GM11168 (cell line): Measurements from ENCODE around the gene CBFA2T3.

Experiments used
- in situ Hi-C: fragments of 300-500 bp; cut with MboI; formaldehyde crosslinking; loops from one replicate; pipeline ENCODE4 v1.12.0; 2022; ENCODE audit warnings: low sequenced_read_pairs; ENCODE audit not compliant: unreplicated experiment

CBFA2T3 gene

DNA sequence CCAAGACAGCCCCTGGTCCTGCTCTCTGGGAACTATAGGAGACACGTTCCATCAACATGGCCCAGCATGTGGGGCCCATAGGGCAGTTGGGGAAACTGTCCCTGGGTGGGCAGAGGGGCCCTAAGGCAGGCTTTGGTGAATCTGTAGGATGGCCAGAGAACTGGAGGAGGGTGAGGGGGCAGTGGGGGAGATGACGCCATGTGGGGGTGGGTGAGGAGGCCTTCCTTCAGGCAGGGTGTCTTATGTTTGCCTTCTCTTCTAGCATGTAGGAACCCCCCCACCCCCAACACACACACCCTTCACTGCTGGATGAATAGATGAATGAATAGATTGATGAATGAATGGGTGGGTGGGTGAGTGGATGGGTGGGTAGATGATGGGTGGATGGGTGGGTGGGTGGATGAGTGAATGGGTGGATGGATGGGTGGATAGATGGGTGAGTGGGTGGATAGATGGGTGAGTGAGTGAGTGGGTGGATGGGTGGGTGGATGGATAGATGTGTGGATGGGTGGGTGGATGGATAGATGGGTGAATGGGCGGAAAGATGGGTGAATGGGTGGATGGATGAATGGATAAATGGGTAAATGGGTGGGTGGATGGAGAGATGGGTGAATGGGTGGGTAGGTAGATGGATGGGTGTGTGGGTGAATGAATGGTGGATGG is 2.5 kb upstream of the CBFA2T3 start:
- in situ Hi-C loops = no loop called here

DNA sequence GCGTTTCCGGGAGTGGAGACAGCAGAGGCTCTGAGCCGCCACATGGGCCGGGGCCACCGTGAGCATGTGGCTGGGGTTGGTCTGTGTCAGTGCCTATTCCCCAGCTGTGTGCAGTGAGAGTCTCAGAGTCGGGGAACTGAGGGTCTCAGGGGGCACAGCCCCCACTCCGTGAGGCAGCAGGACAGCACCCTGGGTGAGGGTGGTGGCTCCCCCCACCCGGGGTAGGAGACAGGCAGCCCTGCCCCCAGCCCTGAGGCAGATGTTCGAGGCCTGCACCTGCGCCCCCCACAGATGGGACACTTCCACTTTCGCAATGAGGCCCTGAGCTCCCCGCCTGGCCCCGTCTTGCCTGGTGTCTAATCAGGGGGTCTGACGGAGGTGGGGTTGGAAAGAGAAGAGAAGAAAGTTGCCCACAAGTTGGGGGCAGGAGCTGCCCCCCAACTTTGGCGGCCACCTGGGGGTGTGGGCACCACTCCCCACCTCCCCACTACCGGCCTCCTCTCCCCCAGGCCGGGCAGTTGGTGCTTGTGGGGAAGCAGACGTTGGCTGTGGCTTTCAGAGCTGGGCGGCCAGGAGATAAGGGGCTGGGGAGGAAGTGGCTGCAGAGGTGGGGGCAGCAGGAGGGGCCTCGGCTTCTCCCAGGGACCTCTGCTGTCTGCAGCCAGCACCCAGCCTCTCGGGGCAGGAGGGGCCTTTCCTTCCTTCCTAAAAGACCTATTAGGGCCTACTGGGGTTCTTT is 1.8 kb upstream of the CBFA2T3 start:
- in situ Hi-C loops = no loop called here

DNA sequence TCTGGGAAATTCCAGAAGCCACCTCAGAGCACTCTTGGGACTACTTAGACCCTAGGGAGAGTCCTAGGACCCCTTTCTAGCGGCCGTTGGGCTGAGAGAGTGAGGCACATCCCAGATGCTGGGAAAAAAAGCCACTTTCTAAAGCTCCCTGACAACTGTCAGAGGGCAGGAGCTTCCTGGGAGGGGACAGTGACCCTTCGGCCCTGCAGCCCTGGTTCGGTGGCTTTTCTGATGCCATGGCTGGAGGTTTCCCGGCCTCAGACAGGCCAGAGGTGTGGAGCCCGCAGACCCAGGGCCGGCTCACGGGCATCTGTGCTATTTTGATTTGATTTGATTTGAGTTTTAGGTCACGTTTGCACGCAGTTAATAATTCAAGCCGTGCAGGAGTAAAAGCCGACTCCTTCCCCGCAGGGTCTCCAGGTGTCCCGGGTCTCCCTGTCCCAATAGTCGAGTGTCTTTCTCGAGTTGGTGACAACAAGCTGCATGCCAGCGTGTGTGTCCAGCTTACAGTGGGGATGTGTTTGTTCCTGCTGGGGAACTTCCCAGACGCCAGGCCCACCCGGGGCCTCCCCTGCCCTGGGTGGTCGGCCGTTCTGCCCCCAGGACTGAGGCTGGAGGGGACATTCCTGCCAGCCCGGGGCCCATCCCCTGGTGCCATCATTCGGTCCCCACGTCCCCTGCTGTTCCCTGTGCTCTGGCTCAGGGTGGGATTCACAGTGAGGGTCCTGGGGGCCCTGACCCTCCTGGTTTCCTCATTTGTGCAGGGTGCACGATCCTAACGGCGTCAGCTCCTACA is 1.0 kb upstream of the CBFA2T3 start:
- in situ Hi-C loops = no loop called here

DNA sequence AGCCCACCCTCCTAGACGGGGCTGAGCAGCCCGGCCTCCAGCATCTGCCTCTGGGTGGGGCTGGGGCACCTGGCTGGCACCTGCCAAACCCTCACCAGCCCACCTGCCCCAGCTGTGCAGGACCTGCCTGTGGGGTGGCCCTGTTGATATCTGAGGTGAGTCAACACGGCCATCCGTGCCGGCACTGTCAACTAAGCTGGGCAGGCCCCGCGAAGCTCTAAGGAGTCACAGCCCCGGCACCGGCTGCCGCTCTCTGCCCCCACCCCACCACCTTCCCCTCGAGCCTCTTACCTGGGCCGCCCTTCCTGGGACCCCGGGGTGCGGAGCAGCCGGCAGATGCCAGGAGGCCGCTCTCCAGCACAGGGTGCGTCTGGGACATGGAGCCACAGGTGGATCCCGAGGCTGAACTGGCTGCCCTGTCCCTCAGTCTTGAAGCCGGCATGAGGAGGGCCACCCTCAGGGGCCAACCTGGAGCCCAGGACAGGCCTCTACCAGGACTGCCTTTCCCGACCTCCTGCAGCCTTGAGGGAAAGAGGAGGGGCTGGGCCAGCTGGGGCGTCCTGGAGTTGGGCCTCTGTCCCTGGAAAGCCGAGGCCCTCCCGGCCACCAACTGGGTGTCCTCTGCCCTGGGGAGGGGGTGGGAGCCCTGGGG is 515 bp downstream of the CBFA2T3 start:
- in situ Hi-C loops = no loop called here

DNA sequence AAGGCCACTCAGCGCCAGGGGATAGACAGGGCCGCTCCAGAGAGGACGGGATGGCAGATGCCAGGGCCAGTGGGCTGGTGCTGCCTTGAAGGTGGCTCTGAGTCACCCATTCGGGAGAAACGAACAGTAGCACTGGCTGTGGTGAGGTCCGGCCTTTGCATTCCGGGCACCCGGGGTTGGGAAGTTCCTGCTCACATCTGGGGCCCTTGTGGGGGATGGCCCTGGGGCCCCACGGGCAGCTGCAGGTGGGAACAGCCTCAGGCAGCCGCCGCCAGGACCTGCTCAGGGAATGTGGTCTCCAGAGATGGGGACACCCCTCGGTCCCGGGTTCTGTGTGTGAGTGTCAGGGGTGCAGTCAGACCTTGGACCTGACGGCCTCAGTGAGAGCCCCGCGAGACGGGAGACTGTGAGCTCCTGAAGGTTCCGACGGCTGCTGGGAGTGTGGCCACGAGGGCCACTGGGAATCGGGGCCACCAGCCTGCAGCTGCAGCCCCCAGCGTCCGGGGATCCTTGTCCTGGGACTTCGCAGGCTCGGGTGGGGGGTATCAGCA is 1.4 kb downstream of the CBFA2T3 start:
- in situ Hi-C loops = no loop called here

DNA sequence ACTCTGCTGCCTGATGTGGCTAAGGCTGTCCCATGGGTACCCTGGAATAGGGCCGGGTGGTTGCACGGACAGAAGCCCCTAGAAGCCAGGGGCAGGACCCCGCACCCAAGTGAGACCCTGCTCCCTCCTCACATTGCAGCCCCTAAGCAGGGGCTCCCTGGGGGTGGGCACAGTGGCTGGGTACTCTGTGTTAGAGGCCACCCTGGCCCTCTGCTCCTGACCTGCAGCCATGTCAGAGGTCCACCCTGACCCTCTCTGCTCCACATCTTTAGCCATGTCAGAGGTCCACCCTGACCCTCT is 2.1 kb downstream of the CBFA2T3 start:
- in situ Hi-C loops = no loop called here

DNA sequence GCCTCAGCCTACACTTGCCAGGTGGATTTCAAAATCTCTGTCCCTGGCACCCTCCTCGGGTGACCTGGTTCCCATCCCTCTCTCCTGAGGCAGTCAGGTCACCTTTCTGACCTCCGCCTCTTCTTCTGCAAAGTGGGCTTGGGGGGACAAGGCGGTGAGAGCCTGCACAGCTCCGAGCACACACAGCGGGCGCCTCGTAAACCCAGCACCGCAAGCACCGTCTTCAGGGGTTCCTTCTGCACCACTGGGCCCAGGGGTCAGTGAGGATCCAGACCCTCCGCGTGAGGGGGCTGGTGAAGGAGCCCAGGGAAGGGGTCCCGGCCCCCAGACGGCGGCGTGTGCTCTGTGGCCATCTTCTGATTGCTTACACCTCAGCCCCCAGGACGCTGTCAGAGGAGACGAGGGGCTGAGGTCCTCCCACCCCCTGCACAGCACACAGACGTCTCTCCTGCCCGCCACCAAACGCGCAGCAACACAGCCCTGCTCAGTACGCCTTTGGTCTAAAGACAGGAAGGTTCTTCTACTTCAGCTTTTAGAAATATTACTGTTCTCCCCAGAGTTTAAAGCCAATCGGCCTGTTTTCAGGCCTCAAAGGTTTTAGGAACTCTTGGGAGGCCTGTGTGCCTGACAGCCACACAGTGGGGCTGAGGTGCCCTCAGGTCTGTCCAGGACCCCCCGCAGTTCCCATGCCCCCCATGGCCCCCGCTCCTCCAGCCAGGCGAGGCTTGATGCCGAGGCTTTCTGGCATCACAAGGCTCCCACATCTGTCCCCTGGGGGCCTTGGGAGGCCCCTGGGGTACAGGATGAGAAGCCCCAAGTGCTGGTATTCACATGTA is 2.7 kb downstream of the CBFA2T3 start:
- in situ Hi-C loops = no loop called here

DNA sequence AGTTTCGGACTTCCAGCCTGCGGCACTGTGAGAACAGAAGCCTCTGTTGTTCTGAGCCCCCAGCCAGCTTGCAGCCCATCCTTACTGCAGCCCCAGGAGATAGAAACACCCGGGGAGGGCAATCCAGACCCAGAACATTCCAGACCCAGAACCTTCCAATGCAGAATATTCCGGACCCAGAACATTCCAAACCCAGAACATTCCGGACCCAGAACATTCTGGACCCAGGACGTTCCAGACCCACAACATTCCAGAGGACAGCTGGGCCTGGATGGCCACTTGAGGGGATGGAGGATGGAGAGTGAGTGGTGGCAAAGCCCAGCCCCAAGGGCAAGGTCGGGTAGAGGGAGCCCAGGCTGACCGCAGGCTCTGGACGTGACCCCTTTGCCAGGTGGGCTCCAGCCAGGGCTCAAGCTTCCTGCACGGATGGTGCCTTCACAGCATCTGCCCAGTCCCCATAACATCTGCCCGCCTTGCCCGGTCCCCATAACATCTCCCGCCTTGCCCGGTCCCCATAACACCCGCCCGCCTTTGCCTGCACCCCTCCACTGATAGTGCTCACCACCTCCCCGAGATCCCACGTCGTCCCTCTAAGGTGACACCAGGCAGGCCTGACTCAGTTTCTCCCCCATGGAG is 3.5 kb downstream of the CBFA2T3 start:
- in situ Hi-C loops = no loop called here

DNA sequence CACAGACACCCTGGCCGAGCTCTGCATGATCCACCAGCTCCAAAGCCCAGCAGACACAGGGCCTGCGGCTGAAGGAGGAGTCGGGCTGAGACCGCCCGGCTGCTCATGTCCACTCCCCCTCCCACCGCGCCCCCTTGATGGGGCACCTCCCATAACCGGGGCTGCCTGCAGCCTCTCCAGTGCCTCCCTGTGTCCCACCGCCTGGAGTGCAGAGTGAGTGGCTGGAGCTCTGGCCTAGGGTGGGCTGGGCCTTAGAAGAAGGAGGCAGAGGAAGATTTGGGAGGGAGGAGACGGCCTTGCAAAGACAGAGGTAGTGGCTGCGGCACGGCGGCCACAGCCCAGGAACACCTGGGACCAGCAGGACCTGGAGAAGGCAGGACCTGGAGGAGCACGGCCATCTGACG is 4.0 kb downstream of the CBFA2T3 start:
- in situ Hi-C loops = no loop called here

DNA sequence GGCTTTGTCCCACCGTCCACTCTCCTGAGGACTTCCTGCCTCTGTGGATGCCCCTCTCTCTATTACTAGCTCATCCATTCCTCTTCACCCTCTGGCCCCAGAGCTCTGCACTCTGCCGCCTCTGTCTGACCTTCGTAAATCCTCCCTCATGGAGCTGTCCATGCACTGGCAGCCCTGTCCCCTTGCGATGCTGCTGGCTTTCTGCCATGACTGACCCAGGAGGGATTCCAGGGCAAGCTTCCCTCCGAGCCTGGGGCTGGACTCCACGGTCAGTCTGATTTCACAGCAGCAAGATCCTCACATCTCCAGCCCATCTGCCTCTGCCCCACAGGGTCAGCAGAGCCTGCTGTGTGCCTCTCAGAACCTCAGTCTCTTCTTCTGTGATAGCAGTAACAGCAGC is 4.7 kb downstream of the CBFA2T3 start:
- in situ Hi-C loops = no loop called here

DNA sequence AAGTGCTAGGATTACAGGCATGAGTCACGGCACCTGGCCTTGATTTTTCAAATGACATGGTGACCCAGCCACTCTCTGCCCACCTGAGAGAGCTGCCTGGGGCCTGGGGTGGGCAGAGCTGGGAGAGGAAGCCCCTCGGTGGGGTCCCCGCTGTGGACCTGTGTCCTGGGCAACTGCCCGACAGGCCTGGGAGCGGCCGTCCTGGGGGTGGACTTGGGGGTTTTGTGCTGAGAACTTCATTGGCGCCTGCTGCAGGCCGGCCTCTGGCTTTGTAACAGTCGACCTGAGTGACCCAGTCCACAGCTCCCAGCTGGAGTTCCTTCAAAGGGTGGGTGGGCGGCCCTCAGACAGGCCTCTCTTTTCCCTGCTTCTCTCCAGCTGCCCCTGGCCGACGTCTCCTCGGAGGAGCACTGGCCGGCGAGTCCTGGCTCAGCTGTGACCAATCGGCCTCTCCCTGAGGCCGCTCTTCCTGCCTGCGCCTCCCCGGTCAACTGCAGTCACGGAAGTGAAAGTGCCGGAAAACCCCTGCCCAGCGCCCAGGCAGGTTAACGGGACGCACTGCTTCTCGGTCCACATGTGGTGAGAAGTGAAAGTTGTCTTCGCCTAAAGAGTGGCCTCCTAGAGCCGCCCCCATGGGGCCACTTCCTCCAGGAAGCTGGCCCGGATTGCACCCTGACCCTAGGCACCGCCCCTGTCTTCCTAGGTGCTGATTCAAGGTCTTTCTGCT is 5.5 kb downstream of the CBFA2T3 start:
- in situ Hi-C loops = no loop called here

DNA sequence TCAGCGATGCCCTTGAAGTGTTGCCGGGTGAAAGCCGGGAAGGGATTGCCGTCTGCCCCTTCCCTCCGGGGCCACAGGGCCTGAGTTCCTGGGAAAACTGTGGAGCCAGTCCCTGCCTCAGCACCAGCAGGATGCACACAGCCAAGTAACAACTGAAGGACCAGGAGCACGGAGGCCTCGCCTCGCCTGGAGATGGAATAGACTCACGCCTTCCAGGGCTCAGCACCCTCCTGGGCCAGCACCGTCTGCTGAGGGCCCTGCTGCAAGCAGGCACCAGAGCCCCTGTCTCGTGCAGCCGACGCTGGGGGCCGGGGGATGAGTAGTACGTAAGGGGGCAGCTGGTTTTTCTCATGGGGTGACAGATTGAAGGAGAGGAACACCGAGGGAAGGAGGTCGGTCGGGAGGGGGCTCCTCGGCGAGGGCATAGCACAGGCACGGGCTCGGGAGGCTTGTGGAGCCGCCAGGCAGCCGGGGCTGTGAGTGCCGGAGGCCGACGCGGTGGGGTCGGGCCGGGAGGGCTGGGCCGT is 6.4 kb downstream of the CBFA2T3 start:
- in situ Hi-C loops = no loop called here

DNA sequence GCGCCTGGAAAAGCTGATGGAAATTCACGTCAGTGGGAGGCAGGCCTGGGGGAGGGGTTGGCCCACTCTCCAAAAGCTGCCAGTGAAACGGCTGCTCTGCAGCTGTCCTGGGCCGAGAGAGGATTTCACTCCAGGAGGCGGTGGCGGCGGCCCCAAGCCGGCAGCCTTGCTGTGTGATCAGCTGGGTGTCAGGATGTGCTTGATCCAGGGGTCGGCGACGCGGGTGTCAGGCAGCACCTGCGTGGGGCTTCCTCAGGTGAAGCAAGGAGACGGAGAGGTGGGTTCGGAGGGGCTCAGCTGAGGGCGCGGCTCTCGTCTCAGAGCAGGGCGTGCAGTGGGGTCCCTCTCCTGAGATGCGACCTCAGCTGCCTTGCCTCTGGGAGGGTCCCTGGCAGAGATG is 7.0 kb downstream of the CBFA2T3 start:
- in situ Hi-C loops = no loop called here

DNA sequence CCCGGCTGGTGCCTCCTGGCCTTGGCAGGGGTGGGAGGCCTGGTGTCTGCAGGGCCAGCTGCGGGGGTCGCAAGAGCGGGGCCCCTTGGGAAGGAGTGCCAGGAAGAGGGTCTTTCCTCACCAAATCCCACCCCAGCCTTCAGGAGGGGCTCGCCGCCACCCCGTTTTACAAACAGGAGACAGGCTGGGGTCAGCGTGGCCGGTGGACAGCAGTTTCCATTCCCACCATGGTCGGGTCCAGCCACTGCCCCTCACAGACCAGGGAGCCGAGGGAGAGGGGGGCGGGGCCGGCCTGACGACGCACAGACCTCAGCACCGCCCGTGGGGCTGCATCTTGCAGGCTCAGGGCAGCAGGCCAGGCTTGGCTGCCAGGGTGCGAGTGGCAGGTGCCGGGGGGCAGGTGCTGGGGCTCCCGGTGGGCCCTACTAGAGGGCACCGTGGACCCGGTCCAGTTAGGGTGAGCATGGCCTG is 7.6 kb downstream of the CBFA2T3 start:
- in situ Hi-C loops = loop anchor here (10.0 kb wide), 1 partner anchor 195 kb away; no protein-coding TSS in a partner anchor

DNA sequence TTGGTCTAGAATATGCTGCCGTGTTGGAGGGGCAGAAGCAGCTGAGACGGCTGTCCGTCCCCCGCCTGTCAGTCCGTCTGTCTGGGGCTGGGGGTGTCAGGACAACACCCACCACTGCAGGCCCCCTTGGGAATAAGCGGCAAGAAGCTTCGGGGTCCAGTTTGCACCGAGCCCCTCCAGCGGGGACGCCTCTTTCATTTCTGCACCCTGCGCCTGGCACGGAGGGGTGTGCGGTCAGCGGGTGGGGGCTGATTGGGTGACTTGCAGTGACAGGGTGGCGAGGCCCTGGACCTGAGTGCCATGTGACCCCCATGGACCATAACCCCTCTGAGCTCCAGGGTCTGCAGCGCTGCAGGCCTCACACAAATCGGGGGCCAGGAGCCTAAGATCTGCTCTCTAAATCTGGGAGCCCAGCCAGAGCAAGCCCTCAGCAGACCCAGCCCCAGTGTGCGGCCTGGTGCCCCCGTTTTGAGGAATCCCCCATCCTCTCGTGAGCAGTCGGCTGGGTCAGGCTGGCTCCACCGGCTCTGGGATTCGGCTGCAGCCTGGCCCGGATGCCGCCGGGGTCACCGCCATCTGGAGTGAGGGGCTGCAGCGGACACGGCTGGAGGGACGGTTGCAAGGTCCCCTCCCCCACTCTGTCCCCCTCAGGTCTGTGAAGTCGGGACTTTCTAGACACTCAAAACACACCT is 8.3 kb downstream of the CBFA2T3 start:
- in situ Hi-C loops = loop anchor here (10.0 kb wide), 1 partner anchor 196 kb away; no protein-coding TSS in a partner anchor

DNA sequence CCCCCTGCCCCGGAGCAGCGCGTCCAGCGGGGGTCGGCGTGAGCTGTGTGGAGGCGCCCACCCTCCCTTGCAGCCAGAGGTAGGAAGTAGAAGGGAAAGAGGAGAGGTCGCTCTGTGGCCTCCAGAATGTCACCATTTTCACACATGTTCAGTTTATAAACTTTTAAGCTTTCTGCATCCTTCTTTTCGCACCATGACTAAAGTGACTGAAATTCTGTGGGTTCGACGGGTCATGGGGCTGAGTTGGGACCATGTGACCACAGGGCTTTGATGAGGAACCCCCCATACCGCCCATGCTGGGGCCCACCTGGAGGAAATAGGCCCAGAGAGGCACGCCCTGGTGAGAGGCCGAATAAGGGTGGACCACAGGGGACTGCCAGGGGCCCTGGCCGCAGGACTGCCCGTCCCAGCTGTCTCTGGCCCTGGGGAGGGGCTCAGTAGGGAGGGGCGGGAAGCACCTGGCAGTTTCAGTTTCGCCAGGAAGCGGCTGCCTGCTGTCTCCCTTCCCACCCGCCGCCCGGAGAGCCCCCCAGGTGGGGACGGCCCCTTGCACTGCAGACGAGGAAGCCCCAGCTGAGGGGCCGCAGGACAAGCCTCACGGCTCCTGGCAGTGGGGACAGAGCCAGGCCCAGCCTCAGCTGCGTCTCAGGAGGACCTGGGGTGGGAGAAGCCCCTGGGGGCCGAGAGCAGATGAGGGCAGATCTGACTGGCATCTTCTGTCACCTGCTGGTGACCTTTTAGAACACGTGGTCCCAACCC is 9.0 kb downstream of the CBFA2T3 start:
- in situ Hi-C loops = loop anchor here (10.0 kb wide), 1 partner anchor 197 kb away; no protein-coding TSS in a partner anchor
